HG02973 (cell line): Measurements from ENCODE around the gene NPPC.
"Not testable (repeated sequence)": the region's sequence is repeated elsewhere in the genome, so short reads cannot be mapped to it uniquely, and the experiment has no call there.

Experiments used
- ATAC-seq: cut with Tn5 transposase; IDR thresholded peaks from one replicate; pipeline ENCODE4 v1.9.1; 2021; ENCODE audit warnings: moderate library complexity; ENCODE audit not compliant: unreplicated experiment

The NPPC gene

GRCh38 chr2:231922311-231923009 is 3.7 kb downstream of the NPPC start:
- no peak for ATAC-seq

GRCh38 chr2:231920795-231921194 is 5.4 kb downstream of the NPPC start:
- no peak for ATAC-seq

- no peak for ATAC-seq
Observed at GRCh38 chr2:231920366-231920765, 5.8 kb downstream of the NPPC start.

- no peak for ATAC-seq
Observed at GRCh38 chr2:231919341-231920035, 6.7 kb downstream of the NPPC start.

- ATAC-seq: no peak
Observed at GRCh38 chr2:231918501-231919330, 7.5 kb downstream of the NPPC start.

- ATAC-seq: no peak
Observed at GRCh38 chr2:231917280-231918066, 8.7 kb downstream of the NPPC start.

GRCh38 chr2:231914077-231914690 is 12.0 kb downstream of the NPPC start:
- no peak for ATAC-seq

GRCh38 chr2:231911381-231911780 is 14.8 kb downstream of the NPPC start:
- ATAC-seq: no peak

- ATAC-seq: no peak
Observed at GRCh38 chr2:231910771-231911170, 15.4 kb downstream of the NPPC start.

- ATAC-seq: not testable (repeated sequence)
Observed at GRCh38 chr2:231910161-231910560, 16.0 kb downstream of the NPPC start.

- no peak for ATAC-seq
Observed at GRCh38 chr2:231909631-231910030, 16.6 kb downstream of the NPPC start.

GRCh38 chr2:231908584-231908983 is 17.6 kb downstream of the NPPC start:
- no peak for ATAC-seq

- ATAC-seq: no peak
Observed at GRCh38 chr2:231907765-231908164, 18.4 kb downstream of the NPPC start.

GRCh38 chr2:231905026-231905425 is 21.2 kb downstream of the NPPC start:
- no peak for ATAC-seq

- no peak for ATAC-seq
Observed at GRCh38 chr2:231904161-231904611, 22.0 kb downstream of the NPPC start.

GRCh38 chr2:231902598-231902997 is 23.6 kb downstream of the NPPC start:
- ATAC-seq: no peak

- no peak for ATAC-seq
Observed at GRCh38 chr2:231900972-231901371, 25.2 kb downstream of the NPPC start.

- ATAC-seq: no peak
Observed at GRCh38 chr2:231900486-231900942, 25.7 kb downstream of the NPPC start.

- ATAC-seq: no peak
Observed at GRCh38 chr2:231894566-231895380, 31.4 kb downstream of the NPPC start.
